PC-9 (cell line): ENCODE data around the gene EIF5B.

Experiments used
- EZH2 ChIP-seq: fragments of 200-600 bp; sonication (generic); IDR thresholded peaks from 2 replicates; pipeline ENCODE4 v1.8.0; 2017; ENCODE audit warnings: antibody characterized with exemption, low read depth
- TF ChIP-seq, protein P1 (sequence below): fragments of 200-600 bp; sonication (generic); conservative IDR thresholded peaks from 2 replicates; pipeline ENCODE4 v1.6.1; 2017; ENCODE audit warnings: mixed run types, antibody characterized with exemption, mild to moderate bottlenecking, moderate library complexity

DNA sequence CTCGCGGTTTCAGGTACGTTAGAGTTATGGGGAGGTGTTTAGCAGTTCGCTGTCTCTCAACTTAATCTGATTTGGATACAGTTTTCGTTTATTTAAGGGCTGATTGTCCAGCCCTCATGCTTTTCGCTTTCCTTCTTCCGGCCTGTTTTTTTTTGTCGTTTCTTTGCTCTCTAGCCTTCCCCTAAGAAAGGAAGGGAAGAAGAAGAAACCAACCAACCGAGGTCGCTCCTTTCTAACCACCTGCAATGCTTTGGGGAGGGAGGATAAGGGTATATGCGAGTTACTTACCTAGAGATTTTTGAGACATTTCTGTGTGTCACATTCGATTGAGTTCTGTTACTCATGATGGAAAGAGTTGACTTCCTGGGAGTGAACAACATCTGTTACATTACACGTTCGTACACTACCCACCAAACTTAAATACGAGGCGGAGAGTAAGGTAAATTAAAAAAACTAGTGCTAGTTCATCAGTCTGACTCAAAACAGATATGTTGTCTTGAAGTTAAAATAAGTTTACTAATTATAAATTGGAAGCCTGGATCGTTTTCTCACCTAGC is 918 bp downstream of the EIF5B start:
- TF ChIP-seq, protein P1, sequence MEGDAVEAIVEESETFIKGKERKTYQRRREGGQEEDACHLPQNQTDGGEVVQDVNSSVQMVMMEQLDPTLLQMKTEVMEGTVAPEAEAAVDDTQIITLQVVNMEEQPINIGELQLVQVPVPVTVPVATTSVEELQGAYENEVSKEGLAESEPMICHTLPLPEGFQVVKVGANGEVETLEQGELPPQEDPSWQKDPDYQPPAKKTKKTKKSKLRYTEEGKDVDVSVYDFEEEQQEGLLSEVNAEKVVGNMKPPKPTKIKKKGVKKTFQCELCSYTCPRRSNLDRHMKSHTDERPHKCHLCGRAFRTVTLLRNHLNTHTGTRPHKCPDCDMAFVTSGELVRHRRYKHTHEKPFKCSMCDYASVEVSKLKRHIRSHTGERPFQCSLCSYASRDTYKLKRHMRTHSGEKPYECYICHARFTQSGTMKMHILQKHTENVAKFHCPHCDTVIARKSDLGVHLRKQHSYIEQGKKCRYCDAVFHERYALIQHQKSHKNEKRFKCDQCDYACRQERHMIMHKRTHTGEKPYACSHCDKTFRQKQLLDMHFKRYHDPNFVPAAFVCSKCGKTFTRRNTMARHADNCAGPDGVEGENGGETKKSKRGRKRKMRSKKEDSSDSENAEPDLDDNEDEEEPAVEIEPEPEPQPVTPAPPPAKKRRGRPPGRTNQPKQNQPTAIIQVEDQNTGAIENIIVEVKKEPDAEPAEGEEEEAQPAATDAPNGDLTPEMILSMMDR, result no peak
- no peak for TF ChIP-seq EZH2
